Limb (tissue), 2 donors: Measurements from ENCODE around the gene PML.
"Not testable (repeated sequence)": the region's sequence is repeated elsewhere in the genome, so short reads cannot be mapped to it uniquely, and the experiment has no call there.

Experiments used
- DNase-seq, 2 donors: peaks; one replicate each; pipeline ENCODE4 v3.0.0-alpha.2; 2016; ENCODE audit errors: extremely low spot score in 2 of 2

PML gene

GRCh38 chr15:74056330-74056729 lies 61.8 kb downstream of the PML start:
- DNase-seq, result not testable (repeated sequence)

- DNase-seq, result not testable (repeated sequence)
Observed at GRCh38 chr15:74059050-74059833, 64.7 kb downstream of the PML start.

GRCh38 chr15:74060251-74060650 lies 65.7 kb downstream of the PML start:
- DNase-seq, result no peak

GRCh38 chr15:74062236-74062635 lies 67.7 kb downstream of the PML start:
- no peak for DNase-seq

- DNase-seq, result no peak
Observed at GRCh38 chr15:74062671-74063070, 68.2 kb downstream of the PML start.

GRCh38 chr15:74063425-74064146 lies 69.1 kb downstream of the PML start:
- DNase-seq, result not testable (repeated sequence)

GRCh38 chr15:74064183-74064582 lies 69.7 kb downstream of the PML start:
- DNase-seq, result not testable (repeated sequence)

GRCh38 chr15:74064822-74065221 lies 70.3 kb downstream of the PML start:
- DNase-seq, result not testable (repeated sequence)

- DNase-seq, result not testable (repeated sequence)
Observed at GRCh38 chr15:74065684-74066411, 71.3 kb downstream of the PML start.

GRCh38 chr15:74071645-74072044 lies 77.1 kb downstream of the PML start:
- not testable (repeated sequence) for DNase-seq

- DNase-seq, result not testable (repeated sequence)
Observed at GRCh38 chr15:74072132-74072531, 77.6 kb downstream of the PML start.

- DNase-seq, result not testable (repeated sequence)
Observed at GRCh38 chr15:74072614-74073337, 78.3 kb downstream of the PML start.

- not testable (repeated sequence) for DNase-seq
Observed at GRCh38 chr15:74075781-74076180, 81.3 kb downstream of the PML start.

- not testable (repeated sequence) for DNase-seq
Observed at GRCh38 chr15:74082450-74082849, 87.9 kb downstream of the PML start, which contains the start of gene GOLGA6A. GOLGA6A (minus strand) TSS chr15:74082550; CDS start chr15:74082509, 41 bp downstream.

- DNase-seq, result not testable (repeated sequence)
Observed at GRCh38 chr15:74094567-74094966, 100.1 kb downstream of the PML start.

- DNase-seq, result not testable (repeated sequence)
Observed at GRCh38 chr15:74095610-74096009, 101.1 kb downstream of the PML start.

GRCh38 chr15:74096753-74097474 lies 102.4 kb downstream of the PML start:
- not testable (repeated sequence) for DNase-seq
